H1 (cell line): Measurements from ENCODE around the gene CYB561D2. TPM values are rescaled to one million over a fixed set of nuclear protein-coding genes. Genes with fewer than 3 reads are reported as not detected.

Experiments
- CTCF ChIA-PET: fragments of 300-600 bp; sonication (Branson Sonifier 250); formaldehyde crosslinking; loops from one replicate; lab custom pipeline; 2021; ENCODE audit not compliant: partially characterized antibody; lab: Charles Lee
- POLR2A ChIA-PET: fragments of 300-600 bp; sonication (Branson Sonifier 250); formaldehyde crosslinking; loops from one replicate; lab custom pipeline; 2021; ENCODE audit warnings: inconsistent platforms; ENCODE audit not compliant: partially characterized antibody; lab: Charles Lee
- DNase-seq, 2 experiments: peaks; one replicate each; pipeline versions ENCODE4 v3.0.0 to v3.0.0-alpha.2; 2010 to 2022; ENCODE audit warnings: low spot score in 2 of 2, low read depth in 1 of 2, mixed read lengths in 1 of 2
- FAIRE-seq: peaks from 2 replicates; lab custom pipeline; 2011; peaks lifted over from hg19 to GRCh38; lab: Jason Lieb, UNC
- H2AFZ ChIP-seq: 2 replicates; pipeline ENCODE4 v1.8.1; 2012; ENCODE audit warnings: low read length, inconsistent platforms
- H2AK5ac ChIP-seq: 2 replicates; pipeline ENCODE4 v1.6.1; 2013; ENCODE audit warnings: low read depth, low read length
- H2BK120ac ChIP-seq: replicated peaks from 2 replicates; pipeline ENCODE3; 2013; ENCODE audit warnings: low read depth, low read length, inconsistent platforms
- H2BK12ac ChIP-seq: 2 replicates; pipeline ENCODE4 v1.6.1; 2013; ENCODE audit warnings: low read depth, low read length
- H2BK15ac ChIP-seq: 2 replicates; pipeline ENCODE4 v1.6.1; 2013; ENCODE audit warnings: low read length
- H2BK20ac ChIP-seq: 2 replicates; pipeline ENCODE4 v1.6.1; 2013; ENCODE audit warnings: low read length
- H2BK5ac ChIP-seq: 2 replicates; pipeline ENCODE4 v1.6.1; 2013; ENCODE audit warnings: low read depth, low read length
- H3K14ac ChIP-seq: 2 replicates; pipeline ENCODE4 v1.6.1; 2013; ENCODE audit warnings: inconsistent platforms; ENCODE audit not compliant: insufficient read length
- H3K18ac ChIP-seq: 2 replicates; pipeline ENCODE4 v1.6.1; 2013; ENCODE audit warnings: low read length; ENCODE audit errors: extremely low read depth
- H3K23ac ChIP-seq: 2 replicates; pipeline ENCODE4 v1.6.1; 2013; ENCODE audit warnings: inconsistent platforms; ENCODE audit not compliant: insufficient read length
- H3K23me2 ChIP-seq: 2 replicates; pipeline ENCODE4 v1.6.1; 2013; ENCODE audit warnings: low read depth, low read length
- H3K27ac ChIP-seq: 2 replicates; pipeline ENCODE4 v1.6.1; 2011; ENCODE audit warnings: low read depth, low read length, inconsistent platforms
- H3K27me3 ChIP-seq, 4 experiments: replicated peaks in 1 of 4; 1 replicate in 1 of 4; 2 replicates in 3 of 4; pipeline versions ENCODE4 v1.6.1 to v1.8.1; 2011 to 2013; ENCODE audit warnings: low read length in 3 of 4, mild to moderate bottlenecking in 3 of 4, inconsistent platforms in 2 of 4, mixed read lengths in 2 of 4, moderate library complexity in 1 of 4; ENCODE audit not compliant: control insufficient read depth in 3 of 4, insufficient read depth in 3 of 4; ENCODE audit errors: extremely low read depth in 1 of 4
- H3K36me3 ChIP-seq, 4 experiments: 2 replicates each; pipeline versions ENCODE4 v1.6.1 to v1.8.1; 2011 to 2013; ENCODE audit warnings: mild to moderate bottlenecking in 4 of 4, low read length in 3 of 4, moderate library complexity in 2 of 4, control low read depth in 1 of 4, inconsistent platforms in 1 of 4; ENCODE audit not compliant: insufficient read depth in 4 of 4, control insufficient read depth in 2 of 4
- H3K4ac ChIP-seq: replicated peaks from 2 replicates; pipeline ENCODE3; 2013; ENCODE audit warnings: low read length, low read depth, mixed read lengths, inconsistent platforms; ENCODE audit not compliant: insufficient read length
- H3K4me1 ChIP-seq, 4 experiments: replicated peaks in 1 of 4; 1 replicate in 1 of 4; 2 replicates in 3 of 4; pipeline versions ENCODE4 v1.6.1 to v1.8.1; 2011 to 2013; ENCODE audit warnings: low read length in 3 of 4, inconsistent platforms in 2 of 4, mixed read lengths in 1 of 4; ENCODE audit not compliant: insufficient read depth in 4 of 4, control insufficient read depth in 3 of 4
- H3K4me2 ChIP-seq, 2 experiments: 2 replicates each; pipeline versions ENCODE4 v1.6.1 to v1.8.1; 2011 to 2013; ENCODE audit warnings: low read depth in 2 of 2, low read length in 2 of 2, control low read depth in 1 of 2, inconsistent platforms in 1 of 2, mild to moderate bottlenecking in 1 of 2; ENCODE audit not compliant: insufficient read depth in 1 of 2
- H3K4me3 ChIP-seq, 4 experiments: fragments of 200-600, 300-600 bp in 1 of 4; sonication (generic), shearing (Covaris generic), sonication (Bioruptor Twin) in 1 of 4; 2 replicates each; pipeline versions ENCODE4 v1.5.1 to v1.8.1; 2011 to 2016; ENCODE audit warnings: low read length in 4 of 4, low read depth in 3 of 4, control low read depth in 2 of 4, inconsistent platforms in 2 of 4, mild to moderate bottlenecking in 2 of 4, mixed read lengths in 1 of 4, moderate library complexity in 1 of 4; ENCODE audit not compliant: insufficient read depth in 2 of 4; ENCODE audit errors: extremely low read depth in 1 of 4
- H3K56ac ChIP-seq: replicated peaks from 2 replicates; pipeline ENCODE3; 2013; ENCODE audit warnings: low read depth, mild to moderate bottlenecking, mixed read lengths, low read length, inconsistent platforms; ENCODE audit not compliant: insufficient read length
- H3K79me1 ChIP-seq: 2 replicates; pipeline ENCODE4 v1.6.1; 2013; ENCODE audit warnings: low read depth, low read length, control low read depth
- H3K79me2 ChIP-seq, 2 experiments: 2 replicates each; pipeline versions ENCODE4 v1.6.1 to v1.8.1; 2012 to 2013; ENCODE audit warnings: low read length in 2 of 2, mild to moderate bottlenecking in 2 of 2, inconsistent platforms in 1 of 2; ENCODE audit not compliant: insufficient read depth in 2 of 2, control insufficient read depth in 1 of 2
- H3K9ac ChIP-seq, 4 experiments: replicated peaks in 1 of 4; 1 replicate in 1 of 4; 2 replicates in 3 of 4; pipeline versions ENCODE4 v1.6.1 to v1.8.1; 2011 to 2013; ENCODE audit warnings: low read depth in 3 of 4, low read length in 3 of 4, control low read depth in 2 of 4, mild to moderate bottlenecking in 2 of 4, moderate library complexity in 2 of 4, inconsistent platforms in 1 of 4; ENCODE audit errors: extremely low read depth in 1 of 4
- H3K9me3 ChIP-seq, 2 experiments: 2 replicates each; pipeline versions ENCODE4 v1.6.1 to v1.8.1; 2012 to 2013; ENCODE audit warnings: mild to moderate bottlenecking in 2 of 2, moderate library complexity in 2 of 2, control low read depth in 1 of 2, inconsistent platforms in 1 of 2, low read depth in 1 of 2, low read length in 1 of 2, mixed read lengths in 1 of 2; ENCODE audit not compliant: insufficient read depth in 2 of 2
- H4K20me1 ChIP-seq, 2 experiments: replicated peaks in 1 of 2; 2 replicates each; pipeline versions ENCODE3 to v1.8.1; 2011 to 2013; ENCODE audit warnings: inconsistent platforms in 2 of 2, low read length in 2 of 2, mild to moderate bottlenecking in 1 of 2; ENCODE audit not compliant: insufficient read depth in 2 of 2, control insufficient read depth in 1 of 2
- H4K5ac ChIP-seq: 2 replicates; pipeline ENCODE4 v1.6.1; 2013; ENCODE audit warnings: low read length, low read depth, mixed read lengths, inconsistent platforms; ENCODE audit not compliant: insufficient read length
- H4K8ac ChIP-seq: 2 replicates; pipeline ENCODE4 v1.8.0; 2013; ENCODE audit warnings: mild to moderate bottlenecking, moderate library complexity, low read length, inconsistent platforms; ENCODE audit not compliant: insufficient read depth; ENCODE audit errors: extremely low read depth
- H4K91ac ChIP-seq: replicated peaks from 2 replicates; pipeline ENCODE3; 2013; ENCODE audit warnings: low read length, mixed read lengths, inconsistent platforms; ENCODE audit not compliant: insufficient read length
- EGR1 ChIP-seq: IDR thresholded peaks from 2 replicates; pipeline ENCODE4 v1.6.1; 2011; ENCODE audit warnings: low read depth, low read length, borderline replicate concordance
- JUN ChIP-seq: IDR thresholded peaks from 2 replicates; pipeline ENCODE4 v1.6.1; 2011; ENCODE audit warnings: low read depth, mild to moderate bottlenecking, improper control_type of control experiment, low read length
- KDM1A ChIP-seq: fragments of 200-600, 300-600 bp; sonication (generic); IDR thresholded peaks from 2 replicates; pipeline ENCODE4 v1.7.1; 2016; ENCODE audit warnings: mild to moderate bottlenecking, low read length, borderline replicate concordance
- MAFK ChIP-seq: IDR thresholded peaks from 2 replicates; pipeline ENCODE4 v1.6.1; 2012; ENCODE audit warnings: low read depth, mild to moderate bottlenecking, improper control_type of control experiment, low read length
- SIN3A ChIP-seq, 2 experiments: IDR thresholded peaks in 1 of 2; conservative IDR thresholded peaks in 1 of 2; 2 replicates each; pipeline ENCODE4 v1.6.1; 2011 to 2012; ENCODE audit warnings: low read length in 2 of 2, improper control_type of control experiment in 1 of 2, low read depth in 1 of 2, mild to moderate bottlenecking in 1 of 2
- SP1 ChIP-seq: IDR thresholded peaks from 2 replicates; pipeline ENCODE4 v1.6.1; 2011; ENCODE audit warnings: low read depth, low read length
- TCF12 ChIP-seq: IDR thresholded peaks from 2 replicates; pipeline ENCODE4 v1.6.1; 2011; ENCODE audit warnings: low read depth, mild to moderate bottlenecking, low read length
- WGBS, 2 experiments: shearing (Covaris generic) in 1 of 2; methylation state at CpG; one replicate each; pipeline versions ENCODE4 v1.1.6 to v1.1.7; 2013 to 2015; ENCODE audit warnings: low lambda C conversion rate in 2 of 2, mixed read lengths in 2 of 2, inconsistent platforms in 1 of 2, low coverage in 1 of 2, missing lambda C conversion rate in 1 of 2; ENCODE audit not compliant: insufficient replicate concordance in 2 of 2, insufficient coverage in 1 of 2, insufficient read length in 1 of 2; ENCODE audit errors: extremely low coverage in 1 of 2, missing lambda C conversion rate in 1 of 2; 5-methylcytosine and 5-hydroxymethylcytosine counted together
- polyA plus RNA-seq, 7 experiments: library from polyadenylated mRNA; depleted of rRNA in 3 of 7; stranded (reverse) in 5 of 7; unstranded in 2 of 7; fragments of >200 nt in 5 of 7; fragments of 200-250 nt in 2 of 7; gene quantifications; 1 replicate in 5 of 7; 2 replicates in 1 of 7; 4 replicates in 1 of 7; pipeline versions ENCODE4 v1.2.1 to v1.2.3, GENCODE V29; 2011 to 2013; ENCODE audit warnings: missing spikeins in 2 of 7, mixed read lengths in 2 of 7
- total RNA-seq: library from RNA; stranded (reverse); fragmentation: NEBNext Ultra II Directional; extraction: Animal tissue kit (Norgen Biotek cat#: 25700); gene quantifications from 2 replicates; pipeline ENCODE4 v1.2.1, GENCODE V29; 2021
- TF ChIP-seq, protein P1 (sequence below), 3 experiments: IDR thresholded peaks; 1 replicate in 2 of 3; 2 replicates in 1 of 3; pipeline versions ENCODE4 v1.5.1 to v1.6.1; 2011; ENCODE audit warnings: low read length in 3 of 3, mild to moderate bottlenecking in 3 of 3, inconsistent platforms in 2 of 3, low read depth in 1 of 3, moderate library complexity in 1 of 3; ENCODE audit not compliant: insufficient read depth in 1 of 3; ENCODE audit errors: control extremely low read depth in 1 of 3

The CYB561D2 gene
- total and polyA plus RNA-seq, 2 of the 8 experiments (the other 6 are each of a cell fraction or from before 2014, with no cell fraction given) = 9.8 to 34.0 TPM

DNA sequence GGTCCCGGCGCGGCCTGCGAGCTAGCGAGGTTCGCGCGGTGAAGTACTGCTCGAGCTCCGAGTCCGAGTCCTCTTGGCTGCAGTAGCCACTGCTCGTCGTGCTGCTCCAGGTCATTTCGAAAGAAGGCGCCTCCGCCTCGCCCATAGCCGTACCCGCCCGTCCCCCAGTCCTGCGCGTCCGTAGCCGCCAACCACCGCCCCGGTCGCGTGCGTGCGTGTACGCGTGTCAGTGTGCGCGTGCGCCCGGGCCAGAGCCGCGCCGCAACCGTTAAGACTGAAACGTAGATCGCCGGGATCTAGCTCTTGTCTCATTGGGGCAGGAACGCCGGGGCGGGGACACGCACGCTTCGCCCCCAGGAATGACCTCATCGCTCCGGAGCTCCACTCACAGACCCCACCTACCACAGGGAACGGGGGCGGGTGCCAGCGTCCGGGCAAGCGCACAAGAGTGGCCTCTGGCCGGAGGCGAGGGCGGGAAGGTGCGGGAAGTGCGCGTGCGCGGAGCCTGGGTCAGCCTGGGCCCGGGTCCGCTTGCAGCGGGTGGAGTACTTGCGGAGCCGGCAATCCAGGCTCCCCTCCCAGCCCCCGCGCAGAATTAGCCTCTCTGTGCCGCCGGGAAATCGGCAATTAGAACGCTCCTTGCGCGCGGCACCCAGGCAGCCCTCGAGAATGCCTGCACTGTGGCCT lies 13.3 kb upstream of the CYB561D2 start:
- CTCF ChIA-PET = interaction anchor here (0.7 to 7.7 kb wide), 17 partner anchors 9 to 1052 kb away, joined by 3 to 60 read pairs (median 4); partner anchors contain the start of genes CISH, HYAL1, HYAL2 and HYAL3
- peak overlapping the region; percentile 86; the same call in 1 of the 2 replicates for H2BK5ac ChIP-seq
- H2BK12ac ChIP-seq = peak overlapping the region; percentile 46; the same call in 1 of the 2 replicates
- H4K91ac ChIP-seq = peak overlapping the region; percentile 93
- peaks cover 20 to 44% (median 37%) of the 10 kb centered on the region in 4 experiments for H3K27me3 ChIP-seq
- DNase-seq (peak; percentile 96 to 99), FAIRE-seq (no peak)
- peak overlapping the region; percentile 89 for H4K5ac ChIP-seq
- H3K9ac ChIP-seq = peak overlapping the region; percentile 68 to 88 (median 82)
- H3K23ac ChIP-seq = no peak overlapping the region
- peaks cover 0 to 10% of the 10 kb centered on the region in 2 experiments for H4K20me1 ChIP-seq
- H3K36me3 ChIP-seq = peaks cover 0 to 2% (median 0%) of the 10 kb centered on the region in 4 experiments; a peak in 2 of 8 replicates
- H4K8ac ChIP-seq = peak overlapping the region; percentile 93
- H2BK120ac ChIP-seq = no peak overlapping the region
- peak overlapping the region; percentile 29 for H3K4ac ChIP-seq
- H3K56ac ChIP-seq = peak overlapping the region; percentile 79
- H3K23me2 ChIP-seq = peaks cover 18% of the 10 kb centered on the region
- peaks cover 0 to 28% of the 10 kb centered on the region in 2 experiments; a peak in 2 of 4 replicates for H3K79me2 ChIP-seq
- H2AFZ ChIP-seq = 0 out of 2 replicates have a peak overlapping the region, but pooled peaks have one; percentile 2
- H3K79me1 ChIP-seq = peaks cover 6% of the 10 kb centered on the region; the same call in 1 of the 2 replicates
- no peak overlapping the region for H2AK5ac ChIP-seq
- peak overlapping the region; percentile 61 for H3K18ac ChIP-seq
- H3K4me1 ChIP-seq = peaks cover 0 to 15% (median 14%) of the 10 kb centered on the region in 4 experiments; a peak in 5 of 7 replicates
- H3K14ac ChIP-seq = no peak overlapping the region
- peak overlapping the region; percentile 72; the same call in 1 of the 2 replicates for H3K27ac ChIP-seq
- POLR2A ChIA-PET = interaction anchor here (0.7 to 4.4 kb wide), 23 partner anchors 8 to 233 kb away, joined by 3 to 40 read pairs (median 5); partner anchors contain the start of genes CYB561D2, HEMK1, HYAL2 and HYAL3
- no peak overlapping the region for H2BK15ac ChIP-seq
- 1% methylated on average over 76 of the region's 79 CpGs; no CpG with 5 or more reads in 1 of the 2 experiments for WGBS, 2 experiments
- peak overlapping the region; percentile 95 to 98 for H3K4me2 ChIP-seq
- peak overlapping the region; percentile 72 to 96 (median 88) for H3K4me3 ChIP-seq
- H3K9me3 ChIP-seq = no peaks in the 10 kb centered on the region
- H2BK20ac ChIP-seq = no peak overlapping the region
- TF ChIP-seq JUN (peak; percentile 58; the same call in 1 of the 2 replicates), SP1 (no peak), SIN3A (conservative IDR thresholded peaks at IDR 0.05 in 1 of 2, IDR thresholded peaks at IDR 0.05 in 1 of 2; ENCODE audit: low read depth in 1 of 2, low read length in 2 of 2) (0 out of 4 replicates have a peak, but pooled peaks of 1 of the 2 experiments have one; percentile 51), EGR1 (peak; percentile 75; the same call in 1 of the 2 replicates), TCF12 (no peak), KDM1A (no peak), MAFK (no peak)
- TF ChIP-seq, protein P1, sequence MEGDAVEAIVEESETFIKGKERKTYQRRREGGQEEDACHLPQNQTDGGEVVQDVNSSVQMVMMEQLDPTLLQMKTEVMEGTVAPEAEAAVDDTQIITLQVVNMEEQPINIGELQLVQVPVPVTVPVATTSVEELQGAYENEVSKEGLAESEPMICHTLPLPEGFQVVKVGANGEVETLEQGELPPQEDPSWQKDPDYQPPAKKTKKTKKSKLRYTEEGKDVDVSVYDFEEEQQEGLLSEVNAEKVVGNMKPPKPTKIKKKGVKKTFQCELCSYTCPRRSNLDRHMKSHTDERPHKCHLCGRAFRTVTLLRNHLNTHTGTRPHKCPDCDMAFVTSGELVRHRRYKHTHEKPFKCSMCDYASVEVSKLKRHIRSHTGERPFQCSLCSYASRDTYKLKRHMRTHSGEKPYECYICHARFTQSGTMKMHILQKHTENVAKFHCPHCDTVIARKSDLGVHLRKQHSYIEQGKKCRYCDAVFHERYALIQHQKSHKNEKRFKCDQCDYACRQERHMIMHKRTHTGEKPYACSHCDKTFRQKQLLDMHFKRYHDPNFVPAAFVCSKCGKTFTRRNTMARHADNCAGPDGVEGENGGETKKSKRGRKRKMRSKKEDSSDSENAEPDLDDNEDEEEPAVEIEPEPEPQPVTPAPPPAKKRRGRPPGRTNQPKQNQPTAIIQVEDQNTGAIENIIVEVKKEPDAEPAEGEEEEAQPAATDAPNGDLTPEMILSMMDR (IDR thresholded peaks at IDR 0.05; ENCODE audit: control extremely low read depth in 1 of 3, insufficient read depth in 1 of 3, low read depth in 1 of 3, low read length in 3 of 3) = no peak
